Mammary epithelial cell (primary cell): ENCODE results near the gene ATG14.

ENCODE experiments used
- EZH2 ChIP-seq: IDR thresholded peaks from 2 replicates; pipeline ENCODE4 v1.6.1; 2012; ENCODE audit warnings: low read length, inconsistent platforms, borderline replicate concordance
- TF ChIP-seq, protein P1 (sequence below), 2 donors: IDR thresholded peaks in 1 of 2; conservative IDR thresholded peaks in 1 of 2; 2 replicates each; pipeline ENCODE4 v1.5.1; 2011 to 2012; ENCODE audit warnings: inconsistent platforms in 2 of 2, low read length in 2 of 2, mild to moderate bottlenecking in 2 of 2, control low read depth in 1 of 2, low read depth in 1 of 2; ENCODE audit not compliant: insufficient read depth in 1 of 2; ENCODE audit errors: extremely low read depth in 1 of 2

DNA sequence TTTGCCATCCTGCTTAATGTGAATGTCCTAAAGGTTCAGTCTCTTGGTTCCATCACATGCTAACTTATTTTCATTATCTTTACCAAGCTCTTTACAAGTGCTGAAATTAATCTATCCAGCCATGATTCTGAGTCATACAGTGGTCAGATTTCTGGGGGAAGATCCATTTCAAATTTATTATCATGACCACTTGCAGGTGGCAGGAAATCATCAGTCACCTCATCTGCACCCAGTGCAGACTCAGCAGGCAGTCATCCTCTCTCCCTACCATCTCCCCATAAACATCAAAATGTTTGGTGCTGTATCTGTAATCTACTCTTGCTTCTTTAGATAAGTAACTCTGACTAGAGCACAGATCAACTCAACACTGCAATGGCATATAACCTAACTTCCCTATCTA, 23.5 kb downstream of the ATG14 start:
- TF ChIP-seq, protein P1, sequence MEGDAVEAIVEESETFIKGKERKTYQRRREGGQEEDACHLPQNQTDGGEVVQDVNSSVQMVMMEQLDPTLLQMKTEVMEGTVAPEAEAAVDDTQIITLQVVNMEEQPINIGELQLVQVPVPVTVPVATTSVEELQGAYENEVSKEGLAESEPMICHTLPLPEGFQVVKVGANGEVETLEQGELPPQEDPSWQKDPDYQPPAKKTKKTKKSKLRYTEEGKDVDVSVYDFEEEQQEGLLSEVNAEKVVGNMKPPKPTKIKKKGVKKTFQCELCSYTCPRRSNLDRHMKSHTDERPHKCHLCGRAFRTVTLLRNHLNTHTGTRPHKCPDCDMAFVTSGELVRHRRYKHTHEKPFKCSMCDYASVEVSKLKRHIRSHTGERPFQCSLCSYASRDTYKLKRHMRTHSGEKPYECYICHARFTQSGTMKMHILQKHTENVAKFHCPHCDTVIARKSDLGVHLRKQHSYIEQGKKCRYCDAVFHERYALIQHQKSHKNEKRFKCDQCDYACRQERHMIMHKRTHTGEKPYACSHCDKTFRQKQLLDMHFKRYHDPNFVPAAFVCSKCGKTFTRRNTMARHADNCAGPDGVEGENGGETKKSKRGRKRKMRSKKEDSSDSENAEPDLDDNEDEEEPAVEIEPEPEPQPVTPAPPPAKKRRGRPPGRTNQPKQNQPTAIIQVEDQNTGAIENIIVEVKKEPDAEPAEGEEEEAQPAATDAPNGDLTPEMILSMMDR (conservative IDR thresholded peaks at IDR 0.05 in 1 of 2, IDR thresholded peaks at IDR 0.05 in 1 of 2; ENCODE audit: extremely low read depth in 1 of 2, insufficient read depth in 1 of 2, low read depth in 1 of 2, low read length in 2 of 2) = no peak
- TF ChIP-seq EZH2 = no peak
